Measurements from ENCODE around the gene CYB5A. TPM values are rescaled to one million over a fixed set of nuclear protein-coding genes. Genes with fewer than 3 reads are reported as not detected.
A peak's percentile ranks its signal among the peaks of the same experiment; 100 is the strongest.

Gene CYB5A
- total RNA-seq, 3 donors from 2014 or later: 123 to 183 (median 126) TPM

DNA sequence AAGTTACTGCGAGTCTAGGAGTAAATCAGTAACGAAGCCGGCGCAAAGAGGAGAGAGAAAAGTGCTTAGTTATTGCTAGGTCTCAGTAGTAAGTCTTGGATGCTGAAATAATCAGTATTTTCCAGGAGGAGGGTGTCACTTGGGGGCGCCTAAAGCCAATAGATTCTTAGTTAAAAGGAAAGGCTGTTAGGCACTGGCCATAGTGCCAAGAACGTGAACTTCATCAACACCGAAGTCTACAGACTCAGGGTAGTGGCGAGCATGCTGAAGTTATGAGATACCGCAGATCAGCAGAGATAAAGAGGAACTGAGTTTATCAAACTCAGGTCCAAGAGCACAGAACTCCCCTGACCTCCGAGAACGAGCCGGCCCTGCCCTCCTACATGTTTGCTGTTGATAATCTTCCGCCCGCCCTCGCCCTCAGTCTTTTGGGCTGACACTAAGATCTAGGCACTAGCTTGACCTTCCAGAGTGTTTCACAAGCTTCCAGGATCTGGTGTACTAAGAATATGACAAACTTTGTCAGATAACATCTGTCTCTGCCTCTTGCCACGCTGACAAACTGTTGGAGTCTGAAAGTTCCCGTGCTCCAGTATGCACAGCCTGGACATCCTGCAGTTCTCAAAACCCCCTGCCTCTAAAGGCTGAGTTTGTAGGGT lies 49.2 kb downstream of the CYB5A start:
- Histone ChIP-seq H3K4me1 (ENCODE audit: low read depth) (no peaks in the 10 kb centered on the region), H3K4me3 (no peak overlapping the region), H3K36me3 (ENCODE audit: low read depth) (no peaks in the 10 kb centered on the region), H3K9me3 (no peaks in the 10 kb centered on the region)
- peak in 1 of 3 donors; percentile 40 for DNase-seq
- TF ChIP-seq, protein P1, sequence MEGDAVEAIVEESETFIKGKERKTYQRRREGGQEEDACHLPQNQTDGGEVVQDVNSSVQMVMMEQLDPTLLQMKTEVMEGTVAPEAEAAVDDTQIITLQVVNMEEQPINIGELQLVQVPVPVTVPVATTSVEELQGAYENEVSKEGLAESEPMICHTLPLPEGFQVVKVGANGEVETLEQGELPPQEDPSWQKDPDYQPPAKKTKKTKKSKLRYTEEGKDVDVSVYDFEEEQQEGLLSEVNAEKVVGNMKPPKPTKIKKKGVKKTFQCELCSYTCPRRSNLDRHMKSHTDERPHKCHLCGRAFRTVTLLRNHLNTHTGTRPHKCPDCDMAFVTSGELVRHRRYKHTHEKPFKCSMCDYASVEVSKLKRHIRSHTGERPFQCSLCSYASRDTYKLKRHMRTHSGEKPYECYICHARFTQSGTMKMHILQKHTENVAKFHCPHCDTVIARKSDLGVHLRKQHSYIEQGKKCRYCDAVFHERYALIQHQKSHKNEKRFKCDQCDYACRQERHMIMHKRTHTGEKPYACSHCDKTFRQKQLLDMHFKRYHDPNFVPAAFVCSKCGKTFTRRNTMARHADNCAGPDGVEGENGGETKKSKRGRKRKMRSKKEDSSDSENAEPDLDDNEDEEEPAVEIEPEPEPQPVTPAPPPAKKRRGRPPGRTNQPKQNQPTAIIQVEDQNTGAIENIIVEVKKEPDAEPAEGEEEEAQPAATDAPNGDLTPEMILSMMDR (IDR thresholded peaks at IDR 0.05): no peak
- intact Hi-C loops (cut with DNase I, micrococcal nuclease): no loop called here
- peak; percentile 50 for ATAC-seq

DNA sequence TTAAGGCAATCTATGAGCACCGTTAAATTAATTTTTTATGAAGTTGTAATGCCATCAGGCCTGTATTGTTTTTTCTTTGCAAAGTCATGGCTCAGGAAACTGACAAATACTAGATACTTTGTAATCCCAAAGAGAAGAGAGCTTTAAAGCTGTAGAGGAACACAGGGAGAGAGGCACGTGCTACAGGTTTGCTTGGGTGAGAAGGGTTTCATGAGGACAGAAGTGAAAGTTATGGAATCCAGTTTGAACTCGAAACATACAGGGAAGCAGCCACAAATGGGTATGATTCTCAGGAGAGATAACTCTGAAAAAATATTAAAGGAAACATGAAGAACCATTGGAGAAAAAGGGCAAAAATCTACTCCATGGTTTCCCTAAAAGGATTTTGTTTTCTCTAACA lies 49.8 kb downstream of the CYB5A start:
- DNase-seq (no peak), ATAC-seq (peak; percentile 48)
- no peaks in the 10 kb centered on the region for H3K9me3 ChIP-seq
- TF ChIP-seq, protein P1 (IDR thresholded peaks at IDR 0.05): no peak
- H3K4me3 ChIP-seq: no peak overlapping the region
- no peaks in the 10 kb centered on the region for H3K36me3 ChIP-seq (ENCODE audit: low read depth)
- intact Hi-C loops (cut with DNase I, micrococcal nuclease): no loop called here
- no peaks in the 10 kb centered on the region for H3K4me1 ChIP-seq (ENCODE audit: low read depth)

DNA sequence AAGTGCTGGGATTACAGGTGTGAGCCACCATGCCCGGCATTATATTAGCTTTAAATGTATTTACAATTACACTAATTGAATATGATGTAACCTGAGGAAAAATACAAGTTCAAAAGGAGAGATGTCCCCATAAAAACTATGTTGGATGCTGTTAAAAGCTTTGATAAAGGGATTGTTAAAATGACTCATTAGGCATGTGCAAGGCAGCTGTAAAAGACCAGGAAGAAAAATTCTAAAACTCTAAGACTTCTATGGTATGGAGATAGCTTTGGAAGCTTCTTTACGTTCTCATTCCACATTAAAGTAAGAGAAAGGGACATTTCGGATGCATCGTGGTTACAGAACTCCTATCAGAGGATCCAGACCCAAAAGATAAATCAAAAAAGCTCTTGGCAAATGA lies 50.3 kb downstream of the CYB5A start:
- Histone ChIP-seq H3K36me3 (ENCODE audit: low read depth) (no peaks in the 10 kb centered on the region), H3K4me1 (ENCODE audit: low read depth) (no peaks in the 10 kb centered on the region), H3K4me3 (no peak overlapping the region), H3K9me3 (no peaks in the 10 kb centered on the region)
- peak; percentile 73 for ATAC-seq
- DNase-seq: no peak
- intact Hi-C loops (cut with DNase I, micrococcal nuclease): no loop called here
- TF ChIP-seq, protein P1 (IDR thresholded peaks at IDR 0.05): no peak

DNA sequence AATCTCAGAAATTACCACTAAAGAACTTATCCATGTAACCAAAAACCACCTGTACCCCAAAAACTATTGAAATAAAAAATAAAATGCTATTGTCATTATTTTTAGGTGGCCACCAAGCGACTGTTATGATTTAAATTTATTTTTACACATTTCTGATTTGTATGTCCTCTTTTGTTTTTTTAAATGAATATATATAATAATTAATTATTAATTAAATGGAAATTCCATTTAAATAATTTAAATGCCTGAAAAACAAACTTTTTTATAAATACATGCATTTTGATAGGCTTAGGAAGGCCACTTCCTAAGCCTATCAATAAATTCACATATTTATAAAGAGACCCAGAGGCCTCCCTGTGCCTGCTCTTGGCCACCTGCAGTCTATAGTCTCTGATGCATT lies 52.2 kb downstream of the CYB5A start:
- ATAC-seq: no peak
- Histone ChIP-seq H3K36me3 (ENCODE audit: low read depth) (no peaks in the 10 kb centered on the region), H3K4me1 (ENCODE audit: low read depth) (peaks cover 8% of the 10 kb centered on the region), H3K9me3 (no peaks in the 10 kb centered on the region), H3K4me3 (no peak overlapping the region)
- DNase-seq: no peak
- TF ChIP-seq, protein P1 (IDR thresholded peaks at IDR 0.05): no peak
- intact Hi-C loops (cut with DNase I, micrococcal nuclease): no loop called here

DNA sequence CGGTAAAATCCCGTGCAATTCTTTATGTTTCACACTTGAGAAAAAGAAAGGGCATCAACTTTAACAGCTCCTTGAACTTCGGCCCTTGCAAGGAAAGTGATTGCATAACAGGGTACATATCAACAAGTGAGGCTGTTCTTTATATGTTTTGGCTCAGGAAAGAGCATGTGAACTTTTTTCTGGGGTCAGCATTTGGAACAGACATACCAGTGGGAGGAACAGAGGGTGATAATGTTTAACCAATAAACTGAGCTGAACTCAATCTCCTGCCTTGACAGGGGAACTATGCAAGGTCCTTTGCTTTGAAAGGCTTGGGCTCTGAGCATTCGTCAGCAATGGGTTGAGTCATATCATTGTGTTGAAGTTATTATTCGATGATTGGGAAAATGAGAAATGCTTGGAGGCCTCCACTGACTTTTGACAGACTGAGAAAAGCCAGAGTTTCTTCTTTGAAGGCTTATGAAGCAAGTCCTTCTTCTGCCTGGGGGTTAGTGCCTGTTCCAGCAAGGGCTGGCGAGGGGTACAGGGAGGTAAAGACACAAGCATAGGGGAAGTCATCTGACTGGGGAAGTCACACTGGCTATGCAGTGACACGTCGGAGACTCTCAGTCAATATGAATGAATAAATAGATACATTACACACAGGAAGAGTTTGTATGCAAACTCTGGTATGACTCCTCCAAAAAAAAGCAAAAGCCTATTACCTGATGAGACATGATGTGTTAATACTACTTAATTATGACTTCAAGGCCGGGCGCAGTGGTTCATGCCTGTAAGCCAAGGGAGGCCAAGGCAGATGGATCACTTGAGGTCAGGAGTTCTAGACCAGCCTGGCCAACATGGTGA lies 57.2 kb downstream of the CYB5A start:
- H3K9me3 ChIP-seq: no peaks in the 10 kb centered on the region
- ATAC-seq (peak; percentile 95), DNase-seq (peak in 1 of 3 donors; percentile 69)
- intact Hi-C loops (cut with DNase I, micrococcal nuclease): no loop called here
- peaks cover 21% of the 10 kb centered on the region for H3K4me1 ChIP-seq (ENCODE audit: low read depth)
- H3K36me3 ChIP-seq (ENCODE audit: low read depth): no peaks in the 10 kb centered on the region
- TF ChIP-seq, protein P1 (IDR thresholded peaks at IDR 0.05): no peak
- H3K4me3 ChIP-seq: no peak overlapping the region

All from mucosa of descending colon (tissue), 3 donors.